Neural progenitor cell (in vitro differentiated cells): Measurements from ENCODE around the gene SLC17A7. TPM values are rescaled to one million over a fixed set of nuclear protein-coding genes. Genes with fewer than 3 reads are reported as not detected.
A peak's percentile ranks its signal among the peaks of the same experiment; 100 is the strongest.

Experiments
- DNase-seq: peaks from one replicate; pipeline ENCODE4 v3.0.0-alpha.2; 2016; ENCODE audit warnings: low spot score
- H2AFZ ChIP-seq: fragments of 200-600 bp; sonication (generic); replicated peaks from 2 replicates; pipeline ENCODE4 v1.6.1; 2016; ENCODE audit warnings: antibody characterized with exemption
- H3F3A ChIP-seq: fragments of 200-600 bp; sonication (generic); 2 replicates; pipeline ENCODE4 v1.6.1; 2016; ENCODE audit warnings: antibody characterized with exemption, low read depth
- H3K27ac ChIP-seq: fragments of 200-600 bp; sonication (generic); 2 replicates; pipeline ENCODE4 v1.5.1; 2016; ENCODE audit warnings: mild to moderate bottlenecking
- H3K27me3 ChIP-seq: fragments of 200-600 bp; sonication (generic); 2 replicates; pipeline ENCODE4 v1.6.1; 2016; ENCODE audit warnings: mild to moderate bottlenecking, moderate library complexity
- H3K36me3 ChIP-seq: fragments of 200-600 bp; sonication (generic); 2 replicates; pipeline ENCODE4 v1.5.1; 2016
- H3K4me1 ChIP-seq: fragments of 200-600 bp; sonication (generic); 2 replicates; pipeline ENCODE4 v1.6.1; 2016; ENCODE audit warnings: mixed run types
- H3K4me2 ChIP-seq: fragments of 200-600 bp; sonication (generic); 2 replicates; pipeline ENCODE4 v1.6.1; 2016
- H3K4me3 ChIP-seq: fragments of 200-600 bp; sonication (generic); 2 replicates; pipeline ENCODE4 v1.5.1; 2016
- H3K79me2 ChIP-seq: fragments of 200-600 bp; sonication (generic); 2 replicates; pipeline ENCODE4 v1.6.1; 2016; ENCODE audit warnings: low read depth
- H3K9ac ChIP-seq: fragments of 200-600 bp; sonication (generic); 2 replicates; pipeline ENCODE4 v1.6.1; 2016
- H3K9me3 ChIP-seq: fragments of 200-600 bp; sonication (generic); 2 replicates; pipeline ENCODE4 v1.5.1; 2016; ENCODE audit warnings: low read depth
- H4K20me1 ChIP-seq: fragments of 200-600 bp; sonication (generic); 2 replicates; pipeline ENCODE4 v1.6.1; 2016; ENCODE audit warnings: low read depth
- H3K27ac Mint-ChIP-seq: 3 replicates; pipeline ENCODE4 v1.8.0; 2021; ENCODE audit warnings: mixed read lengths
- H3K27me3 Mint-ChIP-seq: 2 replicates; pipeline ENCODE4 v1.8.0; 2022; ENCODE audit warnings: low read depth, mild to moderate bottlenecking, inconsistent platforms, moderate library complexity, mixed read lengths; ENCODE audit not compliant: insufficient read depth
- H3K36me3 Mint-ChIP-seq: 3 replicates; pipeline ENCODE4 v1.8.0; 2021; ENCODE audit warnings: mixed read lengths
- H3K4me1 Mint-ChIP-seq: 3 replicates; pipeline ENCODE4 v1.8.0; 2021; ENCODE audit warnings: mixed read lengths
- H3K4me3 Mint-ChIP-seq: 3 replicates; pipeline ENCODE4 v1.8.0; 2021; ENCODE audit warnings: mild to moderate bottlenecking, moderate library complexity, mixed read lengths
- H3K9me3 Mint-ChIP-seq: 3 replicates; pipeline ENCODE4 v1.8.0; 2020; ENCODE audit warnings: mixed read lengths
- EZH2 ChIP-seq: fragments of 200-600 bp; sonication (generic); IDR thresholded peaks from 2 replicates; pipeline ENCODE4 v1.6.1; 2017; ENCODE audit warnings: antibody characterized with exemption, mild to moderate bottlenecking, moderate library complexity
- EZH2phosphoT487 ChIP-seq: fragments of 200-600 bp; sonication (generic); IDR thresholded peaks from 2 replicates; pipeline ENCODE4 v1.6.1; 2017; ENCODE audit warnings: antibody characterized with exemption
- total RNA-seq: library from RNA; depleted of rRNA; stranded (reverse); fragments of >200 nt; gene quantifications from 2 replicates; pipeline ENCODE4 v1.2.3, GENCODE V29; 2015; ENCODE audit warnings: low replicate concordance
- TF ChIP-seq, protein P1 (sequence below): fragments of 200-600 bp; sonication (generic); IDR thresholded peaks from 2 replicates; pipeline ENCODE4 v1.5.1; 2017; ENCODE audit warnings: antibody characterized with exemption, mild to moderate bottlenecking

The SLC17A7 gene
- total RNA-seq, 1 donor from 2014 or later: 1.4 TPM

GRCh38 chr19:49421878-49422202 lies 19.5 kb downstream of the SLC17A7 start:
- Histone ChIP-seq H3K9ac (no peak overlapping the region), H4K20me1 (peaks cover 7% of the 10 kb centered on the region), H3K9me3 (no peaks in the 10 kb centered on the region), H3K4me1 (peaks cover 36% of the 10 kb centered on the region), H3K79me2 (no peaks in the 10 kb centered on the region), H3K27ac (no peak overlapping the region), H3K36me3 (no peaks in the 10 kb centered on the region), H3K27me3 (peaks cover 84% of the 10 kb centered on the region), H3F3A (peaks cover 49% of the 10 kb centered on the region), H3K4me3 (no peak overlapping the region), H2AFZ (no peak overlapping the region), H3K4me2 (no peak overlapping the region)
- no peak for TF ChIP-seq EZH2
- TF ChIP-seq, protein P1, sequence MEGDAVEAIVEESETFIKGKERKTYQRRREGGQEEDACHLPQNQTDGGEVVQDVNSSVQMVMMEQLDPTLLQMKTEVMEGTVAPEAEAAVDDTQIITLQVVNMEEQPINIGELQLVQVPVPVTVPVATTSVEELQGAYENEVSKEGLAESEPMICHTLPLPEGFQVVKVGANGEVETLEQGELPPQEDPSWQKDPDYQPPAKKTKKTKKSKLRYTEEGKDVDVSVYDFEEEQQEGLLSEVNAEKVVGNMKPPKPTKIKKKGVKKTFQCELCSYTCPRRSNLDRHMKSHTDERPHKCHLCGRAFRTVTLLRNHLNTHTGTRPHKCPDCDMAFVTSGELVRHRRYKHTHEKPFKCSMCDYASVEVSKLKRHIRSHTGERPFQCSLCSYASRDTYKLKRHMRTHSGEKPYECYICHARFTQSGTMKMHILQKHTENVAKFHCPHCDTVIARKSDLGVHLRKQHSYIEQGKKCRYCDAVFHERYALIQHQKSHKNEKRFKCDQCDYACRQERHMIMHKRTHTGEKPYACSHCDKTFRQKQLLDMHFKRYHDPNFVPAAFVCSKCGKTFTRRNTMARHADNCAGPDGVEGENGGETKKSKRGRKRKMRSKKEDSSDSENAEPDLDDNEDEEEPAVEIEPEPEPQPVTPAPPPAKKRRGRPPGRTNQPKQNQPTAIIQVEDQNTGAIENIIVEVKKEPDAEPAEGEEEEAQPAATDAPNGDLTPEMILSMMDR: no peak
- no peak for TF ChIP-seq EZH2phosphoT487
- Mint-ChIP-seq H3K36me3 (no peaks in the 10 kb centered on the region), H3K27ac (no peak overlapping the region), H3K27me3 (peaks cover 86% of the 10 kb centered on the region), H3K4me1 (peaks cover 50% of the 10 kb centered on the region), H3K9me3 (peaks cover 3% of the 10 kb centered on the region), H3K4me3 (peak overlapping the region; percentile 27)
- no peak for DNase-seq

DNA sequence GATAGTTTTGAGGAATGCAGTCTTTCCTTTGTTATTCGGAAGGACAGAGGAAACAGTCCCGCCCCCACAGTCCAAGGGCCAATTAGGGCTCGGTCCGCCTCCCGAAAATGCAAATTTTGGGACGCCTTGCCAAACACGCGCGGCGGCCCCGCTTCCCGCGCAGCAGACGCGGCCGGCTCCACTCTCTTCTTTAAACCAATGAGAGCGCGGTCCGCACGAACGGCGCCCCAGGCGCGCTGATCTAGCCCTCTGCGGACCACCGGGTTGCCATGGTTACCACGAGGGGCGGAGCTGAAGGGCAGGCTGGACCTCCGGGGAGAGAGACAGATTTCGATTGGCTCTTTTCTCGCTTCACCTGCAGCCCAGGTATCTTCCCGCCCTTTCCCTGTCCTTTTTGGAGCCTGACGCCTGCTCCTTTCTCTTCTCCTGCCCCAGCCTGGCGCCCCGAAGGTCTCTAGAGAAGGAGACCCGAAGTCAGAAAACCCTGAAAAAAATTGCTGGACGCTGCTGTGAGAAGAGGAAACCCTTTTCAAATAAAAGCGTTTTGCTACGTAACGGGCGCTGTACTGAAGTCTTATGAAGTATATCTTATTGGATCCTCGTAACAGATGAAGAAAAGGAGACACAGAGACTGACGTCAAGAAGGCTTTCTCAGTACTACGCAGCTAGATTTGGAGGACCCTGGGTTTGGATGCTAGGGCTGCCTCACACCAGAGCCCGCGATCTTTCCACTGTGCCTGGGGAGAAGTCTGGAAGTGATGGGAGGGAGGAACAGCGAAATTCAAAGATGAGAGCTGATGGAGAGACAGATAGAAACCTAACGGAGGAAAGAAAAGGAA lies 20.1 kb downstream of the SLC17A7 start:
- Mint-ChIP-seq H3K4me3 (peak overlapping the region; percentile 27), H3K36me3 (no peaks in the 10 kb centered on the region), H3K27ac (no peak overlapping the region), H3K27me3 (peaks cover 84% of the 10 kb centered on the region), H3K4me1 (peaks cover 44% of the 10 kb centered on the region), H3K9me3 (peaks cover 2% of the 10 kb centered on the region)
- Histone ChIP-seq H2AFZ (no peak overlapping the region), H3K79me2 (no peaks in the 10 kb centered on the region), H3K36me3 (no peaks in the 10 kb centered on the region), H3F3A (peaks cover 44% of the 10 kb centered on the region), H3K4me3 (no peak overlapping the region), H4K20me1 (peaks cover 7% of the 10 kb centered on the region), H3K9ac (no peak overlapping the region), H3K4me1 (peaks cover 36% of the 10 kb centered on the region), H3K9me3 (no peaks in the 10 kb centered on the region), H3K27ac (no peak overlapping the region), H3K4me2 (peak overlapping the region; percentile 2), H3K27me3 (peaks cover 78% of the 10 kb centered on the region)
- TF ChIP-seq EZH2: peak; percentile 39
- TF ChIP-seq EZH2phosphoT487: no peak
- TF ChIP-seq, protein P1: no peak
- DNase-seq: peak; percentile 98

GRCh38 chr19:49420227-49420626 lies 21.1 kb downstream of the SLC17A7 start:
- H3K9me3 ChIP-seq: no peaks in the 10 kb centered on the region
- H3K9ac ChIP-seq: no peak overlapping the region
- H3K36me3 Mint-ChIP-seq: no peaks in the 10 kb centered on the region
- H2AFZ ChIP-seq: no peak overlapping the region
- no peak overlapping the region for H3K4me2 ChIP-seq
- no peak overlapping the region for H3K4me3 ChIP-seq
- H3K27me3 ChIP-seq: peaks cover 67% of the 10 kb centered on the region
- no peak overlapping the region for H3K27ac ChIP-seq
- H3K79me2 ChIP-seq: no peaks in the 10 kb centered on the region
- TF ChIP-seq, protein P1: no peak
- no peak for TF ChIP-seq EZH2
- TF ChIP-seq EZH2phosphoT487: no peak
- H4K20me1 ChIP-seq: peaks cover 7% of the 10 kb centered on the region
- H3K9me3 Mint-ChIP-seq: peaks cover 2% of the 10 kb centered on the region
- H3K4me1 Mint-ChIP-seq: peaks cover 40% of the 10 kb centered on the region
- H3K4me1 ChIP-seq: peaks cover 37% of the 10 kb centered on the region
- no peak overlapping the region for H3K4me3 Mint-ChIP-seq
- DNase-seq: no peak
- H3K27me3 Mint-ChIP-seq: peaks cover 78% of the 10 kb centered on the region
- H3K36me3 ChIP-seq: no peaks in the 10 kb centered on the region
- H3F3A ChIP-seq: peaks cover 37% of the 10 kb centered on the region
- no peak overlapping the region for H3K27ac Mint-ChIP-seq
